Skin epidermis (tissue), 12 donors: ENCODE results near the gene ZNF558.
"Not testable (repeated sequence)": the region's sequence is repeated elsewhere in the genome, so short reads cannot be mapped to it uniquely, and the experiment has no call there.

ENCODE experiments used
- H3K27ac ChIP-seq, 21 experiments: fragments of 200-600 bp; sonication (generic) in 11 of 21; one replicate each; pipeline ENCODE4 v1.5.0; 2020; ENCODE audit warnings: mild to moderate bottlenecking in 3 of 21, inconsistent platforms in 2 of 21, moderate library complexity in 2 of 21
- H3K4me3 ChIP-seq, 7 experiments: fragments of 200-600 bp; sonication (generic) in 2 of 7; one replicate each; pipeline ENCODE4 v1.5.0; 2020; ENCODE audit warnings: inconsistent platforms in 2 of 7, mild to moderate bottlenecking in 2 of 7, moderate library complexity in 1 of 7

Gene ZNF558

DNA sequence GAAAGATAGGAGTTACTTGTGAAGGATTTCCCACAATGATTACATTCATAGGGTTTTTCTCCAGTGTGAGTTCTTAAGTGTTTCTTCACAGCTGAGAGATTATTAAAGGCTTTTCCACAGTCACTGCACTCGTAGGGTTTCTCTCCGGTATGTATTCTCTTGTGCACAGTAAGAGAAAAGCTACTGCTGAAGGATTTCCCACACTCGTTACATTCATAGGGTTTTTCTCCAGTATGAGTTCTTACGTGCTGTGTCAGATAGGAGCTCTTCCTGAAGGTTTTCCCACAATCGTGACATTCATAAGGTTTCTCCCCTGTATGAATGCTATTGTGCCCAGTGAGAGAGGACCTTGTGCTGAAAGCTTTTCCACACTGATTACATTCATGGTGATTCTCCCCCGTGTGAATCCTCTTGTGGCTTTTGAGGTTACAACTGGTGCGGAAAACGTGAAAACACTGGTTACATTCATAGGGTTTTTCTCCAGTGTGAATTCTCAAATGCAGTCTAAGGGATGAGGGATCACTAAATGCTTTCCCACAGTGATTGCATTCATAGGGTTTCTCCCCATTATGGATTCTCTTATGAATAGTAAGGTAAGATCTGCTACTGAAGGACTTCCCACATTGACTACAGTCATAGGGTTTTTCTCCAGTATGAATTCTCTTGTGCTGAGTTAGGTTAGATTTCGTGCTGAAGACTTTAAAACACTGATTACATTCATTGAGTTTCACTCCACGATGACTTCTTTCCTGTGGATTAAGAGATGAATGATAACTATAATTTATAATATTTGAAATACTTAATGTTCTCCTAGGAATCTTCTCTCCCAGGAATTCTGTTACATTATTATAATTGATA, 20.6 kb downstream of the ZNF558 start:
- Histone ChIP-seq H3K4me3 (no peak overlapping the region), H3K27ac (no peak overlapping the region)

- no peak overlapping the region for H3K4me3 ChIP-seq
- no peak overlapping the region for H3K27ac ChIP-seq
These were observed 25.4 kb downstream of the ZNF558 start for GRCh38 chr19:8806661-8807060.

- no peak overlapping the region for H3K4me3 ChIP-seq
- H3K27ac ChIP-seq: no peak overlapping the region
These were observed 37.3 kb downstream of the ZNF558 start for GRCh38 chr19:8794823-8795222.

- H3K27ac ChIP-seq, H3K4me3 ChIP-seq: not testable (repeated sequence)
These were observed 58.5 kb downstream of the ZNF558 start for GRCh38 chr19:8773587-8773986.

- not testable (repeated sequence) for H3K4me3 ChIP-seq, H3K27ac ChIP-seq
These were observed 62.8 kb downstream of the ZNF558 start for GRCh38 chr19:8769265-8769664.

DNA sequence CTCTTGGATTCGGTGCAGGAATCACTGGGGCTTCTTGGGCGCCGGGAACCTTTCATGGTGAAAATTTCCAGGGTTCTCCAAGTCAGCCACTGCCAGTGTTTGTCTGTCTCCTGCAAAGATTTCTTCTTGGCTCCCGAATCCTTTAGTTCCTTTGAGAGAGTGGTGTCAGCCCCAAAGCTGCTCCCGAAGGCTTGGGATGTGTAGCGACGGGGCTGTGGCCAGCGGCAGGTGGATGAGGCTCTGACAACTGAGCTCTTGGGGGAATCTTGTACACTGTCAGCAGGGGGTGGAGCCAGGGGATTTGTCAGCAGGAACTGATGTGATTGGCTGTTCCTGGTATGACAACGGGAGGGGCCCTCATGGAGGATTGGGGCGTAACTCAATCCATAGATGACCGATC, 64.8 kb downstream of the ZNF558 start:
- H3K4me3 ChIP-seq, H3K27ac ChIP-seq: not testable (repeated sequence)
